Thymus (tissue), 14 donors: ENCODE data around the gene OTOF. TPM values are rescaled to one million over a fixed set of nuclear protein-coding genes. Genes with fewer than 3 reads are reported as not detected.

Experiments used
- DNase-seq, 9 donors: peaks; one replicate each; pipeline ENCODE4 v3.0.0-alpha.2; 2013; ENCODE audit warnings: low spot score in 9 of 9, low read depth in 6 of 9, missing footprints in 1 of 9
- H3K27ac ChIP-seq, 2 donors: one replicate each; pipeline ENCODE4 v1.5.1; 2013; ENCODE audit warnings: control low read depth in 1 of 2, low read depth in 1 of 2, low read length in 1 of 2, mild to moderate bottlenecking in 1 of 2, moderate library complexity in 1 of 2
- H3K27me3 ChIP-seq, 2 donors: one replicate each; pipeline ENCODE4 v1.5.1; 2013; ENCODE audit warnings: low read length in 1 of 2; ENCODE audit not compliant: control insufficient read depth in 2 of 2, insufficient read depth in 1 of 2
- H3K36me3 ChIP-seq, 2 donors: one replicate each; pipeline ENCODE4 v1.5.1; 2013; ENCODE audit warnings: low read length in 1 of 2, mild to moderate bottlenecking in 1 of 2, moderate library complexity in 1 of 2; ENCODE audit not compliant: control insufficient read depth in 2 of 2, insufficient read depth in 2 of 2
- H3K4me1 ChIP-seq, 2 donors: one replicate each; pipeline ENCODE4 v1.5.1; 2013; ENCODE audit warnings: low read length in 2 of 2; ENCODE audit not compliant: control insufficient read depth in 2 of 2, insufficient read depth in 2 of 2
- H3K4me3 ChIP-seq, 2 donors: one replicate each; pipeline ENCODE4 v1.5.1; 2013; ENCODE audit warnings: low read length in 2 of 2, control low read depth in 1 of 2, mild to moderate bottlenecking in 1 of 2
- H3K9me3 ChIP-seq, 2 donors: one replicate each; pipeline ENCODE4 v1.5.1; 2013; ENCODE audit warnings: low read length in 1 of 2, mild to moderate bottlenecking in 1 of 2; ENCODE audit not compliant: control insufficient read depth in 2 of 2, insufficient read depth in 1 of 2
- WGBS: extraction: QIAGEN DNeasy Blood & Tissue Kit; methylation state at CpG from one replicate; pipeline ENCODE4 v1.1.7; 2013; 5-methylcytosine and 5-hydroxymethylcytosine counted together
- long read RNA-seq, 10 donors: transcript quantifications; one replicate each; lab custom pipeline, GENCODE V29; 2026
- polyA plus RNA-seq: library from polyadenylated mRNA; stranded (reverse); fragments of 200-250 nt; gene quantifications from one replicate; pipeline ENCODE4 v1.2.3, GENCODE V29; 2013
- total RNA-seq: library from RNA; stranded (reverse); fragments of 120-200 nt; gene quantifications from one replicate; pipeline ENCODE4 v1.2.4, GENCODE V29; 2013
- donor health status: healthy.

OTOF gene
- total RNA-seq, result 0.42 TPM
- polyA plus RNA-seq, result 0.71 TPM
- long read RNA-seq, donor 1, result 0 reads
- long read RNA-seq, donor 2, result 0 reads
- long read RNA-seq, donor 3, result 0 reads
- long read RNA-seq, donor 4, result 0 reads
- long read RNA-seq, donor 5, result 0 reads
- long read RNA-seq, donor 6, result 0 reads
- long read RNA-seq, donor 7, result 0 reads
- long read RNA-seq, donor 8, result 0 reads
- long read RNA-seq, donor 9, result 0 reads
- long read RNA-seq, donor 10, result 0 reads

GRCh38 chr2:26477911-26478253 lies at the start of gene OTOF:
OTOF (minus strand) TSS chr2:26478124.
- no peak within 1 kb of the TSS for H3K27ac ChIP-seq
- peaks cover 0 to 2% of the 10 kb centered on the region in 2 donors for H3K4me1 ChIP-seq
- no peaks in the 10 kb centered on the region for H3K36me3 ChIP-seq
- no peaks in the 10 kb centered on the region for H3K9me3 ChIP-seq
- no peak for DNase-seq
- WGBS, result 84% methylated on average over 3 of the region's 3 CpGs
- H3K27me3 ChIP-seq, result peaks cover 0 to 8% of the 10 kb centered on the region in 2 donors
- H3K4me3 ChIP-seq, result no peak within 1 kb of the TSS

- no peak overlapping the region for H3K27ac ChIP-seq
- DNase-seq, result no peak
- 97% methylated on average over 2 of the region's 2 CpGs for WGBS
- H3K9me3 ChIP-seq, result no peaks in the 10 kb centered on the region
- no peaks in the 10 kb centered on the region for H3K36me3 ChIP-seq
- H3K27me3 ChIP-seq, result peaks cover 0 to 6% of the 10 kb centered on the region in 2 donors
- no peak overlapping the region for H3K4me3 ChIP-seq
- H3K4me1 ChIP-seq, result peaks cover 0 to 5% of the 10 kb centered on the region in 2 donors
Observed at GRCh38 chr2:26526589-26526988, 48.7 kb upstream of the OTOF start.

GRCh38 chr2:26526105-26526504 lies 48.2 kb upstream of the OTOF start:
- Histone ChIP-seq H3K4me3 (no peak overlapping the region), H3K9me3 (no peaks in the 10 kb centered on the region), H3K4me1 (peaks cover 0 to 10% of the 10 kb centered on the region in 2 donors), H3K27me3 (peaks cover 0 to 6% of the 10 kb centered on the region in 2 donors), H3K27ac (no peak overlapping the region), H3K36me3 (no peaks in the 10 kb centered on the region)
- DNase-seq, result no peak
- 99% methylated on average over 1 of the region's 1 CpG for WGBS

GRCh38 chr2:26523750-26524149 lies 45.8 kb upstream of the OTOF start:
- no peaks in the 10 kb centered on the region for H3K36me3 ChIP-seq
- no peaks in the 10 kb centered on the region for H3K9me3 ChIP-seq
- H3K27ac ChIP-seq, result no peak overlapping the region
- H3K4me1 ChIP-seq, result peaks cover 20 to 33% of the 10 kb centered on the region in 2 donors
- peaks cover 0 to 2% of the 10 kb centered on the region in 2 donors for H3K27me3 ChIP-seq
- no peak overlapping the region for H3K4me3 ChIP-seq
- DNase-seq, result no peak

GRCh38 chr2:26522751-26523171 lies 44.8 kb upstream of the OTOF start:
- Histone ChIP-seq H3K27me3 (peaks cover 0 to 2% of the 10 kb centered on the region in 2 donors), H3K4me1 (peaks cover 22 to 38% of the 10 kb centered on the region in 2 donors), H3K4me3 (no peak overlapping the region), H3K9me3 (no peaks in the 10 kb centered on the region), H3K36me3 (no peaks in the 10 kb centered on the region), H3K27ac (no peak overlapping the region)
- DNase-seq, result no peak
- 96% methylated on average over 7 of the region's 7 CpGs for WGBS

GRCh38 chr2:26522325-26522724 lies 44.4 kb upstream of the OTOF start:
- Histone ChIP-seq H3K27me3 (peaks cover 0 to 2% of the 10 kb centered on the region in 2 donors), H3K27ac (no peak overlapping the region), H3K4me3 (no peak overlapping the region), H3K4me1 (peaks cover 22 to 38% of the 10 kb centered on the region in 2 donors), H3K9me3 (no peaks in the 10 kb centered on the region), H3K36me3 (no peaks in the 10 kb centered on the region)
- no peak for DNase-seq
- 66% methylated on average over 6 of the region's 6 CpGs for WGBS

GRCh38 chr2:26521913-26522180 lies 43.9 kb upstream of the OTOF start:
- Histone ChIP-seq H3K4me3 (no peak overlapping the region), H3K4me1 (peaks cover 22 to 38% of the 10 kb centered on the region in 2 donors), H3K36me3 (no peaks in the 10 kb centered on the region), H3K27ac (no peak overlapping the region), H3K9me3 (no peaks in the 10 kb centered on the region), H3K27me3 (peaks cover 0 to 2% of the 10 kb centered on the region in 2 donors)
- DNase-seq, result no peak
- WGBS, result 91% methylated on average over 5 of the region's 5 CpGs

GRCh38 chr2:26521054-26521912 lies 43.4 kb upstream of the OTOF start:
- DNase-seq, result peak in 4 of 9 donors; percentile 18 to 51 (median 36)
- H3K27ac ChIP-seq, result no peak overlapping the region
- no peak overlapping the region for H3K4me3 ChIP-seq
- no peaks in the 10 kb centered on the region for H3K9me3 ChIP-seq
- 85% methylated on average over 12 of the region's 12 CpGs for WGBS
- H3K4me1 ChIP-seq, result peaks cover 22 to 38% of the 10 kb centered on the region in 2 donors
- H3K36me3 ChIP-seq, result no peaks in the 10 kb centered on the region
- H3K27me3 ChIP-seq, result peaks cover 0 to 2% of the 10 kb centered on the region in 2 donors

GRCh38 chr2:26520148-26520449 lies 42.2 kb upstream of the OTOF start:
- no peak overlapping the region for H3K4me3 ChIP-seq
- no peaks in the 10 kb centered on the region for H3K9me3 ChIP-seq
- peak overlapping the region; percentile 67 to 75 for H3K27ac ChIP-seq
- H3K4me1 ChIP-seq, result peaks cover 22 to 38% of the 10 kb centered on the region in 2 donors
- WGBS, result 88% methylated on average over 1 of the region's 1 CpG
- no peaks in the 10 kb centered on the region for H3K36me3 ChIP-seq
- DNase-seq, result no peak
- peaks cover 0 to 2% of the 10 kb centered on the region in 2 donors for H3K27me3 ChIP-seq
